ENCODE data around the gene LSAMP.

LSAMP gene

GRCh38 chr3:116298151-116298550, 147.1 kb downstream of the LSAMP start:
- Histone ChIP-seq H3K4me2 (ENCODE audit: low read length) (no peak overlapping the region), H3K4me3 (ENCODE audit: low read length) (no peak overlapping the region), H3K9me3 (ENCODE audit: insufficient read depth, low read length) (no peaks in the 10 kb centered on the region), H3K27me3 (ENCODE audit: low read depth, low read length) (no peaks in the 10 kb centered on the region), H3K79me2 (ENCODE audit: low read length) (no peaks in the 10 kb centered on the region), H3K9ac (ENCODE audit: low read length) (no peak overlapping the region), H2AFZ (ENCODE audit: low read depth, low read length) (no peak overlapping the region), H3K4me1 (ENCODE audit: low read length) (peaks cover 36% of the 10 kb centered on the region), H3K27ac (ENCODE audit: low read length) (no peak overlapping the region), H4K20me1 (ENCODE audit: insufficient read depth, low read length) (no peaks in the 10 kb centered on the region), H3K36me3 (replicated peaks; ENCODE audit: low read depth, low read length) (no peaks in the 10 kb centered on the region)
- no peak for TF ChIP-seq EZH2phosphoT487 (IDR thresholded peaks at IDR 0.05; ENCODE audit: low read depth)

DNA sequence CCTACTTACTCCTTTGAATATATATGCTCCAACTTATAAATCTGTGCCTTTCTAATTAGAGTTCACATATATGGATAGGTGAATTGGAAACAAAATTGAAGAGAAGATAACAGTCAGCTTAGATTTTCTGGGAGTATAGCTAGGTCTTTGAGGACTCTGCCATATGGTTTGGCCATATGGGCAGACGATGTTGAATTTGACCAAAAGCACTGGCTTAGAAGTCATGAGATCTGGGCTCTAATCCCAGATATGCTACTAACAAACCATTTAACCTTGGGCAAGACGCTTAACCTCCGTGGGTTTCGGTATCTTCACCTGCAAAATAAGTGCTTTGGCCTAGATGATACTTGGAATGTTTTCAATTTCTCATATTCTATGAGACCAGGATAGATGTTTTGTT, 154.1 kb downstream of the LSAMP start:
- no peaks in the 10 kb centered on the region; the same call in 1 of the 2 replicates for H3K9me3 ChIP-seq (ENCODE audit: insufficient read depth, low read length)
- H3K27ac ChIP-seq (ENCODE audit: low read length) = no peak overlapping the region
- no peaks in the 10 kb centered on the region for H3K79me2 ChIP-seq (ENCODE audit: low read length)
- H3K9ac ChIP-seq (ENCODE audit: low read length) = no peak overlapping the region
- TF ChIP-seq CTCF (IDR thresholded peaks at IDR 0.05; ENCODE audit: low read depth, low read length) = no peak
- no peak for TF ChIP-seq EZH2phosphoT487 (IDR thresholded peaks at IDR 0.05; ENCODE audit: low read depth)
- H2AFZ ChIP-seq (ENCODE audit: low read depth, low read length) = no peak overlapping the region
- H3K27me3 ChIP-seq (ENCODE audit: low read depth, low read length) = peaks cover 3% of the 10 kb centered on the region; the same call in 1 of the 2 replicates
- H3K4me2 ChIP-seq (ENCODE audit: low read length) = no peak overlapping the region
- H3K4me1 ChIP-seq (ENCODE audit: low read length) = peaks cover 45% of the 10 kb centered on the region
- no peaks in the 10 kb centered on the region for H3K36me3 ChIP-seq (replicated peaks; ENCODE audit: low read depth, low read length)
- H3K4me3 ChIP-seq (ENCODE audit: low read length) = no peak overlapping the region
- no peaks in the 10 kb centered on the region for H4K20me1 ChIP-seq (ENCODE audit: insufficient read depth, low read length)

GRCh38 chr3:116288485-116288884, 156.8 kb downstream of the LSAMP start:
- TF ChIP-seq CTCF (IDR thresholded peaks at IDR 0.05; ENCODE audit: low read depth, low read length) (no peak), EZH2phosphoT487 (IDR thresholded peaks at IDR 0.05; ENCODE audit: low read depth) (no peak)
- peaks cover 38% of the 10 kb centered on the region for H3K4me1 ChIP-seq (ENCODE audit: low read length)
- peaks cover 3% of the 10 kb centered on the region; the same call in 1 of the 2 replicates for H3K27me3 ChIP-seq (ENCODE audit: low read depth, low read length)
- peak overlapping the region; percentile 48 for H3K27ac ChIP-seq (ENCODE audit: low read length)
- H3K9me3 ChIP-seq (ENCODE audit: insufficient read depth, low read length) = no peaks in the 10 kb centered on the region; the same call in 1 of the 2 replicates
- H4K20me1 ChIP-seq (ENCODE audit: insufficient read depth, low read length) = no peaks in the 10 kb centered on the region
- peak overlapping the region; percentile 62; the same call in 1 of the 2 replicates for H2AFZ ChIP-seq (ENCODE audit: low read depth, low read length)
- H3K79me2 ChIP-seq (ENCODE audit: low read length) = no peaks in the 10 kb centered on the region
- H3K9ac ChIP-seq (ENCODE audit: low read length) = peak overlapping the region; percentile 33
- H3K4me2 ChIP-seq (ENCODE audit: low read length) = peak overlapping the region; percentile 65
- H3K36me3 ChIP-seq (replicated peaks; ENCODE audit: low read depth, low read length) = no peaks in the 10 kb centered on the region
- peak overlapping the region; percentile 39 for H3K4me3 ChIP-seq (ENCODE audit: low read length)

DNA sequence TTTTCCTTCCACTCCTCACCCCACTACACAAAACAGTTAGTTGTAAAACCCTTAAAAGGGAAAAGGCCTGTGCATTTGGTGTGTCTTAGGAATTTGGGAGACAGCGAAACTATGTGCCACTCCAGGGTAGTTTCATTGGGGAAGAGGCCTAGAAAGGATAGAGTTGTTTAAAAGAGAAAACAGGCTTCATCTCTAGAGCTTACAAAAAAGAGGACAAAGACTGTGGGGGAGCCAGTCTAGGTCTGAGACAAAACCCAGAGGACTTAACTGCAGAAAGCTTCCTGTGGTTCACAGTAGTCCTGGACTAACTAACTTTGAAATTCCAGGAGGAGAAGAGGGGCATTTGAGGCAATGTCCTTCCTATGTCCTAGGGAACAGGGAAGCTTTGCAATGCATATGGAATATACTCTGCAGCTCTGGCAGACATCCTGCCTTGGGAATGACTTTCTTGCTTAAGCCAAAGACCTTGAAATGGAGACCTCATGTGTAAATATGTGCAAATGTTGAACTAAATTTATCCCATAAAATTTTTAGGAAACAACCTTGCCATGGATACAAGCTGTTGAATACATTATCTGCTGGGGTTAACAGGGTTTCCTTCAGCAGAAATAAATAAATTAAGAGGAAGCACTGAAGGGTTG, 159.4 kb downstream of the LSAMP start:
- no peaks in the 10 kb centered on the region for H3K9me3 ChIP-seq (ENCODE audit: insufficient read depth, low read length)
- H3K79me2 ChIP-seq (ENCODE audit: low read length) = no peaks in the 10 kb centered on the region
- no peaks in the 10 kb centered on the region for H3K36me3 ChIP-seq (replicated peaks; ENCODE audit: low read depth, low read length)
- no peak overlapping the region for H3K4me3 ChIP-seq (ENCODE audit: low read length)
- H2AFZ ChIP-seq (ENCODE audit: low read depth, low read length) = no peak overlapping the region
- H3K27ac ChIP-seq (ENCODE audit: low read length) = no peak overlapping the region
- H3K9ac ChIP-seq (ENCODE audit: low read length) = no peak overlapping the region
- peaks cover 37% of the 10 kb centered on the region for H3K4me1 ChIP-seq (ENCODE audit: low read length)
- no peaks in the 10 kb centered on the region for H4K20me1 ChIP-seq (ENCODE audit: insufficient read depth, low read length)
- no peak for TF ChIP-seq CTCF (IDR thresholded peaks at IDR 0.05; ENCODE audit: low read depth, low read length)
- TF ChIP-seq EZH2phosphoT487 (IDR thresholded peaks at IDR 0.05; ENCODE audit: low read depth) = no peak
- peaks cover 3% of the 10 kb centered on the region; the same call in 1 of the 2 replicates for H3K27me3 ChIP-seq (ENCODE audit: low read depth, low read length)
- no peak overlapping the region for H3K4me2 ChIP-seq (ENCODE audit: low read length)
